Thoracic aorta (tissue), 2 donors: ENCODE measurements around the gene C1orf159. TPM values are rescaled to one million over a fixed set of nuclear protein-coding genes. Genes with fewer than 3 reads are reported as not detected.

Experiments used
- ATAC-seq: fragments of 150-250 bp; one replicate; pipeline ENCODE4 v1.8.0; 2017; ENCODE audit warnings: low read depth; ENCODE audit not compliant: insufficient number of reproducible peaks, low FRiP score
- DNase-seq: peaks from one replicate; pipeline ENCODE4 v3.0.0-alpha.2; 2020; ENCODE audit warnings: low spot score
- H3K27ac ChIP-seq, 2 donors: fragments of 200-600 bp; sonication (generic); 1 replicate in 1 of 2; 2 replicates in 1 of 2; pipeline ENCODE4 v1.5.1; 2016; ENCODE audit warnings: mild to moderate bottlenecking in 2 of 2, moderate library complexity in 2 of 2
- H3K27me3 ChIP-seq: fragments of 200-600 bp; sonication (generic); replicated peaks from 2 replicates; pipeline ENCODE4 v1.6.0; 2016; ENCODE audit warnings: mild to moderate bottlenecking; ENCODE audit not compliant: insufficient read depth
- H3K36me3 ChIP-seq: fragments of 200-600 bp; sonication (generic); one replicate; pipeline ENCODE4 v1.5.1; 2016
- H3K4me1 ChIP-seq, 2 donors: fragments of 200-600 bp; sonication (generic); 1 replicate in 1 of 2; 2 replicates in 1 of 2; pipeline versions ENCODE4 v1.5.1 to v1.6.0; 2016; ENCODE audit warnings: low read depth in 2 of 2, mild to moderate bottlenecking in 1 of 2; ENCODE audit not compliant: control insufficient read depth in 1 of 2
- H3K4me3 ChIP-seq: fragments of 200-600 bp; sonication (generic); 2 replicates; pipeline ENCODE4 v1.5.1; 2016; ENCODE audit warnings: mild to moderate bottlenecking
- H3K9me3 ChIP-seq: fragments of 200-600 bp; sonication (generic); 2 replicates; pipeline ENCODE4 v1.5.1; 2016
- total RNA-seq, 2 donors: library from RNA; depleted of rRNA; stranded (reverse); fragments of >200 nt; gene quantifications; one replicate each; pipeline versions ENCODE4 v1.1.0 to v1.2.3, GENCODE V29; 2016
- TF ChIP-seq, protein P1 (sequence below): fragments of 200-600 bp; sonication (generic); IDR thresholded peaks from one replicate; pipeline ENCODE4 v1.5.1; 2019; ENCODE audit warnings: antibody characterized with exemption

Gene C1orf159
- total RNA-seq, 2 donors from 2014 or later, result 10.8 to 21.2 TPM

DNA sequence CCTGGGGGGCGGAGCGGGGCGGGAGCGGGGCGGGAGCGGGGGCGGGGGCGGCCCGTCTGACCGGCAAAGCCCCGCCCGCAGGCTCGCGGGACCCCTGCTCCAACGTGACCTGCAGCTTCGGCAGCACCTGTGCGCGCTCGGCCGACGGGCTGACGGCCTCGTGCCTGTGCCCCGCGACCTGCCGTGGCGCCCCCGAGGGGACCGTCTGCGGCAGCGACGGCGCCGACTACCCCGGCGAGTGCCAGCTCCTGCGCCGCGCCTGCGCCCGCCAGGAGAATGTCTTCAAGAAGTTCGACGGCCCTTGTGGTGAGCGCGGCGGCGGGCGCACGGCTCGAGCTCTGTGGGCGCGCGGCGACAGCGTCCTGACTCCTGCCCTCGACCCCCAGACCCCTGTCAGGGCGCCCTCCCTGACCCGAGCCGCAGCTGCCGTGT lies 74.8 kb downstream of the C1orf159 start:
- Histone ChIP-seq H3K9me3 (no peaks in the 10 kb centered on the region), H3K27ac (no peak overlapping the region), H3K27me3 (no peaks in the 10 kb centered on the region), H3K4me3 (no peak overlapping the region), H3K36me3 (no peaks in the 10 kb centered on the region), H3K4me1 (peaks cover 10 to 14% of the 10 kb centered on the region in 2 donors)
- ATAC-seq, result no peak
- no peak for DNase-seq
- TF ChIP-seq, protein P1, sequence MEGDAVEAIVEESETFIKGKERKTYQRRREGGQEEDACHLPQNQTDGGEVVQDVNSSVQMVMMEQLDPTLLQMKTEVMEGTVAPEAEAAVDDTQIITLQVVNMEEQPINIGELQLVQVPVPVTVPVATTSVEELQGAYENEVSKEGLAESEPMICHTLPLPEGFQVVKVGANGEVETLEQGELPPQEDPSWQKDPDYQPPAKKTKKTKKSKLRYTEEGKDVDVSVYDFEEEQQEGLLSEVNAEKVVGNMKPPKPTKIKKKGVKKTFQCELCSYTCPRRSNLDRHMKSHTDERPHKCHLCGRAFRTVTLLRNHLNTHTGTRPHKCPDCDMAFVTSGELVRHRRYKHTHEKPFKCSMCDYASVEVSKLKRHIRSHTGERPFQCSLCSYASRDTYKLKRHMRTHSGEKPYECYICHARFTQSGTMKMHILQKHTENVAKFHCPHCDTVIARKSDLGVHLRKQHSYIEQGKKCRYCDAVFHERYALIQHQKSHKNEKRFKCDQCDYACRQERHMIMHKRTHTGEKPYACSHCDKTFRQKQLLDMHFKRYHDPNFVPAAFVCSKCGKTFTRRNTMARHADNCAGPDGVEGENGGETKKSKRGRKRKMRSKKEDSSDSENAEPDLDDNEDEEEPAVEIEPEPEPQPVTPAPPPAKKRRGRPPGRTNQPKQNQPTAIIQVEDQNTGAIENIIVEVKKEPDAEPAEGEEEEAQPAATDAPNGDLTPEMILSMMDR, result no peak

DNA sequence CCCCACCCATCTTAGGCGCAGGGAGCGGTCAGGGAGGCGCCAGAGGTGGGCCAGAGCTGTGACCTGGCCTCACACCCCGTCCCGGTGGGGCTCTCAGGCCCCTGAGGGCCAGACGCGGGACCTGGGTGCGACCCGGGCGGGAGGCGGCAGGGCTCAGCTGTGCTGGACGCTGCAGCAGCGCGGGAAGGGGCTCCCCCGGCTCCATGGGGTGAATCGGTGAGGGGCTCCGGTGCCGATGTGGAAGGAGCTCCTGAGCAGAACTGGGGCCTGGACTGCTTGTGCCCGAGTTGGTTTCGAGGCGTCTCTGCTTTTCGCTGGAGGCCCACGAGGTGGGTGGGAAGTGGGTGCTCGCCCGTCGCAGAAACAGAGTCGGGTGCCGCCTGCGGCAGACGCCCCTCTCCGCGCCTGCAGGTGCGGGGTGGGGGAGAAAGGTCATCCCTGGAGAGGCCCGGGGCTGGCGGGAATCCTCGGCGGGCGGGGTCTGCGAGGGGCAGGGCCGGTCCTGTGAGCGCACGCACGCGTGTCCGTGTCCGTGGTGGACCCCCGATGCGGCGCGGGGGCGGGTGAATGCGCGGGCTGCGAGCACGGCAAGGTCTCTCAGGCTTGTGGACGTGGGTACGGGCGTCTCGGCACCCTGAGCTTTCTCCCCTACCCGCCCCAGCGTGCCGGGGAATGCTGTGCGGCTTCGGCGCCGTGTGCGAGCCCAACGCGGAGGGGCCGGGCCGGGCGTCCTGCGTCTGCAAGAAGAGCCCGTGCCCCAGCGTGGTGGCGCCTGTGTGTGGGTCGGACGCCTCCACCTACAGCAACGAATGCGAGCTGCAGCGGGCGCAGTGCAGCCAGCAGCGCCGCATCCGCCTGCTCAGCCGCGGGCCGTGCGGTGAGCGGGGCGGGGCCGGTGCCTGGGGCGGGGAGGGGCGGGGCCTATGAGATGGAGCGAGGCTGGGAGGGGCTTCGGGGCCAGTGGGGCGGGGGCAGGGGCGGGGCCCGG lies 75.6 kb downstream of the C1orf159 start:
- no peaks in the 10 kb centered on the region for H3K9me3 ChIP-seq
- H3K36me3 ChIP-seq, result no peaks in the 10 kb centered on the region
- peaks cover 10 to 14% of the 10 kb centered on the region in 2 donors for H3K4me1 ChIP-seq
- H3K27me3 ChIP-seq, result no peaks in the 10 kb centered on the region
- TF ChIP-seq, protein P1, result no peak
- peak overlapping the region; percentile 76 for H3K4me3 ChIP-seq
- ATAC-seq (peak; percentile 48), DNase-seq (no peak)
- H3K27ac ChIP-seq, result no peak overlapping the region

DNA sequence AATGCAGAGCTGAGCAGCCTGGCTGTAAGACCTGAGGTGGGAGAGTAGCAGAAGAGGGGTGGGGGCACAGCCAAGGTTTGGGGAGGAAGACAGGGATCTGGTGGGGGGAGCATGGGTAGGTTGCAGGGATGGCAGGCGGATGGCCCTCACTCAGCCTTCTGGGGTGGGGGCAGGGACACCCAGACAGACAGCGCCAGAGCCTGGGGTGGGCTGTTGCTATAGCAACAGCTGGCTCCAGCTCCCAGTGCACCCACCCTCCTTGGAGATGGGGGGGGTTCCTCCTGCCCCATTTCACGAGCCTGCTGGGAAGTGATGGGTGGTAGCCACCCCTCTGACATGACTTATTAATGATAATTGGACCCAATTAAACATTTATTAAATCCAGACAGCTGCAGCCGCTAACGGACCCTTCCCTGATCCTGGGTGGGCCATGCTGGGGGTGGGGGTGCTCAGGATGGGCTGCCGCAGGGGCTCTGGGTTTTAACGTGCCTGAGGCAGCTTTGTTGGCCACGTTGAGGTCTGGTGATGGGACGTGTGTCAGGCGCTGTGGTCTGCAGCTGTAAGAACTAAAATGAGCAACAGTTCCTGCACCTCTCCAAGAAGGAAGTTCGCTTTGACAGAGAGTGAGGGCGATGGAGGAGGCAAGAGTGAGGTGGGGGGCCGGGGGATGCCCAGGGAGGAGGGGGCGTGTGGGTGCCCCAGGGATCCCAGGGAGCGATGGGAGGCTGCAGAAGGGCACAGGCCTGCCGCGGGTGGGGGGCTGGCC lies 76.6 kb downstream of the C1orf159 start:
- ATAC-seq (no peak), DNase-seq (no peak)
- H3K9me3 ChIP-seq, result no peaks in the 10 kb centered on the region
- no peaks in the 10 kb centered on the region for H3K27me3 ChIP-seq
- H3K36me3 ChIP-seq, result no peaks in the 10 kb centered on the region
- no peak overlapping the region for H3K27ac ChIP-seq
- TF ChIP-seq, protein P1, result no peak
- H3K4me3 ChIP-seq, result no peak overlapping the region
- peaks cover 10 to 15% of the 10 kb centered on the region in 2 donors for H3K4me1 ChIP-seq

DNA sequence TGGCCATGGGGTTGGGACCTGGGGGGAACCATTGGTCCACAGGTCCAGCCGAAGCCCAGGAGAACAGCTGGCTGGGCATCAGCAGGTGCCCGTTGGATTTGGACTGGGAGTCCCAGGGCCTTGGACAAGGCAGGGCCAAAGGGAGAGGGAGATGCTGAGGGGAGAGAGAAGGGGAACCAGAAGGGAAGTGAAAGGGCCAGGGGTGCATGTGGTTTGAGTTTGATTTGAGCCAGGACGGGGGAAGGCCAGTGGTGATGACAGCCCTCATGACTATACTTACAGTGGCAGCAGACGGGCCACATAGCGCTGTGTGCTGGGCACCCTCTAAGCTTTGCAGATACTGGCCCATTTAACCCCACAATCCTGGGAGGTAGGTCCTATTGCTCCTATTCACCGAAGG lies 77.2 kb downstream of the C1orf159 start:
- ATAC-seq, result no peak
- Histone ChIP-seq H3K27ac (no peak overlapping the region), H3K9me3 (no peaks in the 10 kb centered on the region), H3K4me1 (peaks cover 13 to 21% of the 10 kb centered on the region in 2 donors), H3K4me3 (no peak overlapping the region), H3K36me3 (no peaks in the 10 kb centered on the region), H3K27me3 (no peaks in the 10 kb centered on the region)
- TF ChIP-seq, protein P1, result no peak
- DNase-seq, result no peak
